Measurements from ENCODE around the gene DGCR8.

DGCR8 gene

DNA sequence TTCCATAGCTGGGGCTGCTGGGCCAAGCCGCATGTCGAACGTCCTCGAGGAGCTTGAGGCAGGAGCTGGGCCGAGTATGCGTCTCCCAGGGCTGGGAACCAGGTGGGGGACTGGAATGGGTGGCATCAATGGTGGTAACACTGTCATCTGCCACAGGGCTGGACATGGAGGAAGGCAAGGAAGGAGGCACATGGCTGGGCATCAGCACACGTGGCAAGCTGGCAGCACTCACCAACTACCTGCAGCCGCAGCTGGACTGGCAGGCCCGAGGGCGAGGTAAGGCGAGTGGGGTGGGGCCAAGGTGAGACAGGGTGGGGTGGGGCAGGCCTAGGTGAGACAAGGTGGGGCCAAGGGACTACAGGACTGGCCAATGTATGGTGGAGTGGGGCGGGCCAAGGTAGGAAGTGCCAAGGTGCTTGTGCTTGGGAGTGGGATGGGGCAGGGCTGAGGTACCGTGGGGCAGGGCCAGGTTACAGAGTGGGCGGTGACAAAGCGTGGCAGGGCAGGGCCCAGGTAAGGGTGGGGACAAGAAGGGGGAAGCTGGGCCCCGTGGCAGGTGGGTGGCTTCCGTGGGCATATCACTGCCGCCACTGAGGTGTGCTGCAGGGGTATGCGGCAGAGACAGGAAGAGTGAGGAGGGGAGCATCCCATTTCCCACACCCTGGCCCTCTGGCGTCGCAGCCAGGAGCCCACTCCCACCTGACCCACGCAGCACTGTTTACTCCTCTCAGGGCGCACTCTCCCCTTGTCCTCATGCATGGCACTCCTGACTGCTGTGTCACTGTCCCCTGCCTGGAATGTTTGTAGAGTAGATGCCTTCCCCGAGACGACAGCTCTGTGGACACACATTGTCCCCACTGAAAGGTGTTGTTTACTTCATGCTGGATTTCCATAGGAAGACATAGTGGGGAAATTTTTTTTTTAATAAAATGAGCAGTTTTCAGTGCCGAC lies 27.5 kb upstream of the DGCR8 start:
- no peak for DNase-seq (ENCODE audit: low spot score)

DNA sequence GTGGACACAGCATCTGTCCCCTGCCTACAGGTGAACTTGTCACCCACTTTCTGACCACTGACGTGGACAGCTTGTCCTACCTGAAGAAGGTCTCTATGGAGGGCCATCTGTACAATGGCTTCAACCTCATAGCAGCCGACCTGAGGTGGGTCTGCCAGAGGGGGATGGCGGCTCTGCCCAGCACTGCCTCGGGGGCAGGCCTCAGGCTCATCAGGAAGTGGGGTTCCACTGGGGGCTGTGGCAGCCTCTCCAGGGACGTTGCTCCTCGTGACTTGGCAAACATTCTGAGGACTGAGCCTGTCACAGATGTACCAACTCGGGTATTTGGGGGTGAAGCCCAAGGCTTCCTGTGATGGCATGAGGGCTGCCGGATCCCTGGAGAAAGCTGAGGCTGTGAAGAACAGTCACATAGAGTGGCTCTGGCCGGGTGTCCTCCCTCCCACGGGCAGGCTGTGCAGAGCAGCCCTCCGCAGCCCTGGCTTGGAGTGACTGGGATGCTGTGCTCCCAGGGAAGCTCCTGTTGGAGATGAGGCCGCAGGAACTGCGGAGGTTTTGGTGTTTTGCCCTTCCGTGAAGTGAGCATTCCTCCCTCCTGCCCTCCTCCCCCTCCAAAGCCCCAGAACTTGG lies 26.5 kb upstream of the DGCR8 start:
- no peak for DNase-seq (ENCODE audit: low spot score)

DNA sequence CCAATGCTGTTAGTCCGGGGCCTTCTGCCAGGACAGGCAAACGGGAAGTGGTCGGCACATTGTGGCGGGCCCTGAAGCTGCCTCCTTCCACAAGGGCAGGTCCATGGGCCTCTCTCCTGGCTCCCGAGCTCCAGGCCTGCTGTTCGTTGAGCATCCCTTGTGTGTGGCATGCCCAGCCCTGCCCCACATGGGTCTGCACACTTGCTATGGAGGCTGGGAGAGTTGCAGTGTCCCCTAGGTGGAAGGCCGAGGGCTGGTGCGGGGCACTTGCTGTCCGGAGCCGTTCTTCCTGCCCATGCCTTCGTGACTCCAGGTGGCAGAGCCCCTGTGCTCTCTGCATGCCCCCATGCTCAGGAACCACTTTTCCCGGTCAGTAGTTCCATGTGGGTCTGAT lies 26.0 kb upstream of the DGCR8 start:
- no peak for DNase-seq (ENCODE audit: low spot score)

- DNase-seq (ENCODE audit: low spot score): no peak
Observed at GRCh38 chr22:20054485-20054884, 25.6 kb upstream of the DGCR8 start.

GRCh38 chr22:20055144-20055543 lies 24.9 kb upstream of the DGCR8 start:
- DNase-seq (ENCODE audit: low spot score): no peak

DNA sequence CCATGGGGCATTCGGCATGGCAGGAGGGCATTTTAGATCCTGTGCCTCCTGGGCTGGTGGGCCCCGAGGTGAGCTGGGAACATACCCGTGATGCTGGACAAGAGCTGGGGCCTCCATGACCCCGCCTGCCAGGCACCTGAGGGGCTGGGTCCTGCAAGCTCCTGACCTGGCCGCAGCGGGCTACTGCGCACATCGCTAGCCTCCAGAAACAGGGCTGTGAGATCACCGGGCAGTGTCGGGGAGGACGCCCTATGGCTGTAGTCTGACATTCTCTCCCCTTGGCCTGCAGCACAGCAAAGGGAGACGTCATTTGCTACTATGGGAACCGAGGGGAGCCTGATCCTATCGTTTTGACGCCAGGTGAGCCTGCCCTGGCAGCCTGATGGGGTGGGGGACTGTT lies 24.4 kb upstream of the DGCR8 start:
- no peak for DNase-seq (ENCODE audit: low spot score)

GRCh38 chr22:20056161-20056560 lies 23.9 kb upstream of the DGCR8 start:
- no peak for DNase-seq (ENCODE audit: low spot score)

GRCh38 chr22:20056696-20057386 lies 23.2 kb upstream of the DGCR8 start:
- no peak for DNase-seq (ENCODE audit: low spot score)

DNA sequence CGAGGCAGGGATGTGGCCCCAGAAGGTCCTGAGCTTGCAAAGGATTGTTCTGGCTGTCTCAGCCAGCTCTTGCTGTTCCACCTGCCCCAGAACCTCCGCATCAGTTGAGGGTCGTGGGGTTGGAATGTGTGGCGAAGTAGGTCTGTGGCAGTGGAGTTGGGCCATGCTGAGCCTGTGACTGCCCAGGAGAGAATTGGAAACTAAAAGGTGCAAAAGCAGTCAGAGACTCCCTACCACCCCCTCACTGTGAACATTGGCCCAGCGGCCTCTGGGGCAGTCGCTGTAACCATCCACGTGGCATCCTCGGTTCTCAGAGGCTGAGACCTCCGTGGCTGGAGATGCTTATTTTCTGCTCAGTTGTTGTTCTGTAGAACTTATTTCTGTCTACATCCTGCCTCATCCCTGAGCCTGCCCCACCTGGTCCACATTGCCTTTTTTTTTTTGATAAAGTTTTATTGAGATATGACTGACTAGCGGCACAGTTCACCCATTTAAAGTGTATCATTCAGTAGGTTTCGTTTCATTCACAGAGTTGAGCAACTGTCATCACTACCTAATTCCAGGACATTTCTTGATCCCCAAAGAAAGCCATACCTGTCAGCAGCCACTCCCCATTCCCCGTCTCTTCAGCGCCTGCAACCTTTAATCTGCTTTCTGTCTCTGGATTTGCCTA lies 22.3 kb upstream of the DGCR8 start:
- no peak for DNase-seq (ENCODE audit: low spot score)

DNA sequence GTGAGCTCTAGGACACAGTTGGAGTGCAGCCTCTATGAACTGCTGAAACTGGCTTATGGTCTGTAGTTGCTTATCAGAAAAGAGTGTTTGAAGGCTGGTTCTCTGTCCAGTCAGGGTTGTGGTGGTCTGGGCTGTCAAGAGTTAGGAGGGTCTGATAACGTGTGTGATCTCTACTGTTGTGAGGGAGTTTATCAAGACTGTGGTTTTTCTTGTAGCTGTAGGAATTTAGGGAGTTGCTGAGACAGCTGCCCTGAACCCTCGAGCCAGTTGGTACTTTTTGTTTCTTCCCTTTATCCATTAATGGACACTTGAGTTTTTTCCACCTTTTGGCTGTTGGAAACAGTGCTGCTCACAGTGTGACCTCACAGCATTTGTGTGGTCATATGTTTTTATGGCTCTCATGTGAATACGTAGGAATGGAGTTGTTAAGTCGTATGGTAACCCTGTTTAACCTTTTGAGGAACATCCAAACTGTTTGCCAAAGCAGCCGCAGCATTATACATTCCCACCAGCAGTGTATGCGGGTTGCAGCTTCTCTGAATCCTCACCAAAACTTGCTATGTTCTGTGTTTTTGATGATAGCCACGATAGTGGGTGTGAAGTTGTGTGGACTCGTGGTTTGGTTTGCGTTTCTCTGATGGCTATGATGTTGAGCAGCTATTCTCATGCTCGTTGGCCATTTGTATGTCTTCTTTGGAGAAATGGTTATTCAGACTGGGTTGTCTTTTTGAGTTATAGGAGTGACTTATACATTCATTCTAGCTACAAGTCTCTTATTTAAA lies 20.9 kb upstream of the DGCR8 start:
- no peak for DNase-seq (ENCODE audit: low spot score)

GRCh38 chr22:20060700-20061480 lies 19.2 kb upstream of the DGCR8 start:
- DNase-seq (ENCODE audit: low spot score): no peak

GRCh38 chr22:20061481-20061861 lies 18.6 kb upstream of the DGCR8 start:
- DNase-seq (ENCODE audit: low spot score): no peak

DNA sequence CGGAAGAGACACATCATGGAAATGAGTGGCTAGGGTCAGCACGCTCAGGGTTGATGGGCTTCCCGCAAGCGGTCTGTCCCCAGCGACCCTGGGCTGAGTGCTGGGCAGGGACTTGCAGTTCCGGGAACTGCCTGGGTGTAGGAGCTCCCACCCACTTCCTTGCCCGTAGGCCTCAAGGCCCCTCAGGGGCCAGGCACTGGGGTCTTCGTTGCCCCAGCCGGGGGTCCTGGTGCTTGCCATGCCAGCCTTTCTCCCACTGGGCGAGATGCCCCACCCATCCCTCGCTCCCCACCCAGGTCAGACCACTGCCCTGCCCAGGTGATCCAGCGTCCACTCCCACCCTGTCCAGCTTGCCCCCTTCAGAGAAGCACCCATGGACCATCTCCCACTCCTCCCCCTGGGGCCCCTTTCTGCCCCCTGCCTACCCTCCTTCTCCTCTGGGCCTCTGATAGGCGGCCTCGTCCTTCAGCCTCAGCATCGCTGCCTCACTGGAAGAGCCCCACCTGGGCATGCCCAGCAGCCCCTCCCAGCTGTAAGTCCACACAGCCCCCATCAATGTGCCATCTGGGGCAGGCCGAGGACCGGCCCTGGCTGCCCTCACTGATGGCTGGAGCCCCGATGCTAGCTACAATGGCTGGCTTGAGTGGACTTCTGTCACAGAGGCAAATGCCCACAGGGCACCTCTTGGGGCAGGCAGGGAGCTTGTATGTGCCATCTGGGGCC lies 17.8 kb upstream of the DGCR8 start:
- no peak for DNase-seq (ENCODE audit: low spot score)

DNA sequence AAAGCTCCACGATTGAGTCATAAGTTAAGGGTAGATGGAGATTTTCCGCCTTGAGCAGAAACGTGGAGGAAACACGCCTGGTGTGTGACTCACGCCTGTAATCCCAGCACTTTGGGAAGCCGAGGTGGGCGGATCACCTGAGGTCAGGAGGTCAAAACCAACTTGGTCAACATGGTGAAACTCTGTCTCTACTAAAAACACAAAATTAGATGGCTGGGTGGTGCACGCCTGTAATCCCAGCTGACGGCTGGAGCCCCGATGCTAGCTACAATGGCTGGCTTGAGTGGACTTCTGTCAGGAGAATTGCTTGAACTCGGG lies 17.3 kb upstream of the DGCR8 start:
- DNase-seq (ENCODE audit: low spot score): no peak

GRCh38 chr22:20063271-20064139 lies 16.5 kb upstream of the DGCR8 start:
- DNase-seq (ENCODE audit: low spot score): no peak

DNA sequence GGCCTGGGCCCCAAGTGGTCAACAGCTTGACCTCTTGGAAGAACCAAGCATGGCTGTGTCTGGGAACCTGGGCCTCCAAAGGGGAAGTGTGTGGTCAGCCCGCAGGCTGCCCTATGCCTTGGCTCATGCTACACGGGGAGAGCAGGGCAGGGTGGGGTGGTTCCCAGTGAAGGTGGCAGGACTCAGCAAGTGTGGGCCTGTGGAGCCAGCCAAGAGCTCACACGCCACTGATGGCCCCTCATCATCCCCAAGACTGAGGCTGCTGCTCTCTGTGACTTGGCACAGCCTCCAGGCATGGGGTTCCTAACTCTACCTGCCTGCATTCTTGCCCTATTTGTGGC lies 15.9 kb upstream of the DGCR8 start:
- no peak for DNase-seq (ENCODE audit: low spot score)

DNA sequence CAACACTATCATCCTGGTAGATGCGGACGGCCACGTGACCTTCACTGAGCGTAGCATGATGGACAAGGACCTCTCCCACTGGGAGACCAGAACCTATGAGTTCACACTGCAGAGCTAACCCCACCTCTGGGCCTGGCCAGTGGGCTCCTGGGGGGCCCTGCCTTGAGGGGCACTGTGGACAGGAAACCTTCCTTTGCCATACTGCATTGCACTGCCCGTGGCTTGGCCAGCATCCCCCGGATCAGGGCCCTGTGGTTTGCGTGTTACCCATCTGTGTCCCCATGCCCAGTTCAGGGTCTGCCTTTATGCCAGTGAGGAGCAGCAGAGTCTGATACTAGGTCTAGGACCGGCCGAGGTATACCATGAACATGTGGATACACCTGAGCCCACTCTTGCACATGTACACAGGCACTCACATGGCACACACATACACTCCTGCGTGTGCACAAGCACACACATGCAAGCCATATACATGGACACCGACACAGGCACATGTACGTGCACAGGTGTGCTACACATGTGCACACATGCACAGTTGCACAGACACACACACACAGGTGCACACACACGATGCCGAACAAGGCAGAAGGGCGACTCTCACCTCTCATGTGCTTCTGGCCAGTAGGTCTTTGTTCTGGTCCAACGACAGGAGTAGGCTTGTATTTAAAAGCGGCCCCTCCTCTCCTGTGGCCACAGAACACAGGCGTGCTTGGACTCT lies 15.3 kb upstream of the DGCR8 start:
- no peak for DNase-seq (ENCODE audit: low spot score)

DNA sequence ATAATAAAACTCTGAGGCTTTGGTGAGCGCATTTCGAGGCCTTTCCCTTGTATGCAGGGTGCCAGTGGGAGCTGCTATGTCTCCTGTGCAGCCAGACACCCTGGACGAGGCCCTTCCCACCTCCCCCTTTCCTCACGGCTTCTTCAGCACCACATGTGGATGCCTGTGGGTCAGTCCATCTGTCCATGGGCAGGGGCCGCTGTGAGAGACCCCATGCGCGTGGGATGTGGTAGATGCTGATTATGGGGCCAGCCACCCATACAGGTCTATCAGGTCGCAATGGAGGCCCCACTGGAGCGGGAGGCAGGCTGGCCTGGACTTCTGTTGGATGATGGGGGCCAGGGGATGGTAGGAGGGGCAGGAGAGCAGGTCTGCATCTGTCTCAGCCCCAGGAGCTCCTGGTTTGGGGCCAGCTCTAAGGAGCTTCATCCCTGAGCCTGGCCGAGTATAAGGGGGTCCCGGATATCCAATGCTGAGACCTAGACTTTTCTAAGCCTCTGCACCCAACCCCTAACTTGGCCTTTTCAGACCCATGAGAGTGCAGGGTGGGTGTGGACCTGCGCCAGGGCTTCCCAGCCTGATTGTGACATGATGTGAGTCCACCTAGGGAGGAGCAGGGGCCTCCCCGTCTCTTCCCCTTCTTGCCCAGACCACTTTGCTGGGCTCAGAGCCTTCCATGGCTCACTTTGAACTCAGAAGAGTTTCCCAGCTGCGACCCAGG lies 14.0 kb upstream of the DGCR8 start:
- no peak for DNase-seq (ENCODE audit: low spot score)
